Large intestine (tissue), 3 donors: ENCODE results near the gene TNPO1. TPM values are rescaled to one million over a fixed set of nuclear protein-coding genes. Genes with fewer than 3 reads are reported as not detected.
A peak's percentile ranks its signal among the peaks of the same experiment; 100 is the strongest.
"Not testable (repeated sequence)": the region's sequence is repeated elsewhere in the genome, so short reads cannot be mapped to it uniquely, and the experiment has no call there.

ENCODE experiments used
- DNase-seq, 2 donors: peaks; one replicate each; pipeline versions ENCODE4 v3.0.0 to v3.0.0-alpha.2; 2013
- H3K27ac ChIP-seq: one replicate; pipeline ENCODE4 v1.5.1; 2013; ENCODE audit warnings: low read length
- H3K27me3 ChIP-seq: 2 replicates; pipeline ENCODE4 v1.6.1; 2013; ENCODE audit warnings: low read length; ENCODE audit not compliant: control insufficient read depth, insufficient read depth
- H3K36me3 ChIP-seq: 2 replicates; pipeline ENCODE4 v1.6.1; 2013; ENCODE audit warnings: low read length; ENCODE audit not compliant: control insufficient read depth, insufficient read depth
- H3K4me1 ChIP-seq: one replicate; pipeline ENCODE4 v1.6.1; 2013; ENCODE audit warnings: low read length; ENCODE audit not compliant: control insufficient read depth, insufficient read depth
- H3K4me3 ChIP-seq: one replicate; pipeline ENCODE4 v1.5.1; 2013; ENCODE audit warnings: low read length
- H3K9me3 ChIP-seq: one replicate; pipeline ENCODE4 v1.6.1; 2013; ENCODE audit warnings: mild to moderate bottlenecking, low read depth, low read length, moderate library complexity; ENCODE audit not compliant: control insufficient read depth
- WGBS: methylation state at CpG from one replicate; pipeline ENCODE4 v1.1.5; 2013; ENCODE audit warnings: low lambda C conversion rate; ENCODE audit not compliant: insufficient coverage; 5-methylcytosine and 5-hydroxymethylcytosine counted together
- polyA plus RNA-seq: library from polyadenylated mRNA; unstranded; fragments of 120-200 nt; gene quantifications from one replicate; pipeline ENCODE4 v1.2.1, GENCODE V29; 2013

Gene TNPO1
- polyA plus RNA-seq, 1 donor, result 68.3 TPM

GRCh38 chr5:72788866-72789505 is 27.5 kb upstream of the TNPO1 start:
- no peak overlapping the region for H3K4me3 ChIP-seq
- no peaks in the 10 kb centered on the region for H3K36me3 ChIP-seq
- H3K4me1 ChIP-seq, result peaks cover 10% of the 10 kb centered on the region
- peak; percentile 56 to 76 for DNase-seq
- H3K27ac ChIP-seq, result peak overlapping the region; percentile 4
- H3K27me3 ChIP-seq, result no peaks in the 10 kb centered on the region
- H3K9me3 ChIP-seq, result no peaks in the 10 kb centered on the region
- no CpG with 5 or more reads among the region's 3 CpGs for WGBS

- Histone ChIP-seq H3K27me3 (no peaks in the 10 kb centered on the region), H3K36me3 (no peaks in the 10 kb centered on the region), H3K4me3 (no peak overlapping the region), H3K27ac (no peak overlapping the region), H3K9me3 (no peaks in the 10 kb centered on the region), H3K4me1 (peaks cover 6% of the 10 kb centered on the region)
- DNase-seq, result no peak
- WGBS, result 67% methylated on average over 1 of the region's 1 CpG
Observed at GRCh38 chr5:72790186-72790585, 26.3 kb upstream of the TNPO1 start.

GRCh38 chr5:72792662-72793061 is 23.8 kb upstream of the TNPO1 start:
- H3K4me1 ChIP-seq, H3K9me3 ChIP-seq, H3K4me3 ChIP-seq, DNase-seq, H3K27me3 ChIP-seq, H3K27ac ChIP-seq, H3K36me3 ChIP-seq: not testable (repeated sequence)
- WGBS, result no CpG with 5 or more reads among the region's 5 CpGs

- no peak overlapping the region for H3K27ac ChIP-seq
- no peak for DNase-seq
- H3K36me3 ChIP-seq, result no peaks in the 10 kb centered on the region
- H3K4me3 ChIP-seq, result no peak overlapping the region
- no peaks in the 10 kb centered on the region for H3K27me3 ChIP-seq
- WGBS, result 100% methylated on average over 1 of the region's 3 CpGs
- no peaks in the 10 kb centered on the region for H3K4me1 ChIP-seq
- H3K9me3 ChIP-seq, result no peaks in the 10 kb centered on the region
Observed at GRCh38 chr5:72796001-72796400, 20.5 kb upstream of the TNPO1 start.

- Histone ChIP-seq H3K27me3 (no peaks in the 10 kb centered on the region), H3K27ac (no peak overlapping the region), H3K4me3 (no peak overlapping the region), H3K4me1 (no peaks in the 10 kb centered on the region), H3K36me3 (no peaks in the 10 kb centered on the region), H3K9me3 (no peaks in the 10 kb centered on the region)
- WGBS, result 38% methylated on average over 1 of the region's 1 CpG
- no peak for DNase-seq
Observed at GRCh38 chr5:72799721-72800120, 16.7 kb upstream of the TNPO1 start.

GRCh38 chr5:72808637-72809036 is 7.8 kb upstream of the TNPO1 start:
- not testable (repeated sequence) for H3K27ac ChIP-seq
- WGBS, result no CpG with 5 or more reads among the region's 4 CpGs

GRCh38 chr5:72811849-72812248 is 4.6 kb upstream of the TNPO1 start:
- H3K27ac ChIP-seq, result no peak overlapping the region
- no peaks in the 10 kb centered on the region for H3K27me3 ChIP-seq
- DNase-seq, result no peak
- no peak overlapping the region for H3K4me3 ChIP-seq
- no peaks in the 10 kb centered on the region for H3K36me3 ChIP-seq
- H3K4me1 ChIP-seq, result no peaks in the 10 kb centered on the region
- no CpG with 5 or more reads among the region's 1 CpG for WGBS
- peaks cover 3% of the 10 kb centered on the region for H3K9me3 ChIP-seq

More at GRCh38 chr5:72808637-72809036, 7.8 kb upstream of the TNPO1 start:
- not testable (repeated sequence) for H3K9me3 ChIP-seq, H3K4me1 ChIP-seq, H3K4me3 ChIP-seq, H3K27me3 ChIP-seq, H3K36me3 ChIP-seq, DNase-seq

GRCh38 chr5:72812488-72812887 is 4.0 kb upstream of the TNPO1 start:
- DNase-seq, result no peak
- no peaks in the 10 kb centered on the region for H3K36me3 ChIP-seq
- no peak overlapping the region for H3K4me3 ChIP-seq
- no peaks in the 10 kb centered on the region for H3K27me3 ChIP-seq
- H3K4me1 ChIP-seq, result no peaks in the 10 kb centered on the region
- no CpG with 5 or more reads among the region's 1 CpG for WGBS
- H3K9me3 ChIP-seq, result peaks cover 3% of the 10 kb centered on the region
- H3K27ac ChIP-seq, result no peak overlapping the region

- H3K27ac ChIP-seq, result no peak overlapping the region
- H3K27me3 ChIP-seq, result no peaks in the 10 kb centered on the region
- H3K9me3 ChIP-seq, result no peaks in the 10 kb centered on the region
- peaks cover 2% of the 10 kb centered on the region for H3K4me1 ChIP-seq
- no peak for DNase-seq
- no peaks in the 10 kb centered on the region for H3K36me3 ChIP-seq
- H3K4me3 ChIP-seq, result no peak overlapping the region
Observed at GRCh38 chr5:72814104-72814503, 2.4 kb upstream of the TNPO1 start.

GRCh38 chr5:72814864-72815263 is 1.6 kb upstream of the TNPO1 start:
- Histone ChIP-seq H3K27ac (peak overlapping the region; percentile 98), H3K4me3 (no peak overlapping the region)
- 100% methylated on average over 1 of the region's 1 CpG for WGBS

GRCh38 chr5:72815580-72816283 is 729 bp upstream of the TNPO1 start:
- Histone ChIP-seq H3K9me3 (no peaks in the 10 kb centered on the region), H3K4me1 (peaks cover 2% of the 10 kb centered on the region), H3K27ac (peak overlapping the region; percentile 98), H3K27me3 (no peaks in the 10 kb centered on the region), H3K36me3 (no peaks in the 10 kb centered on the region), H3K4me3 (peak overlapping the region; percentile 92)
- DNase-seq, result peak in 1 of 2 donors; percentile 22
- no CpG with 5 or more reads among the region's 14 CpGs for WGBS

More at GRCh38 chr5:72814864-72815263, 1.6 kb upstream of the TNPO1 start:
- H3K27me3 ChIP-seq, result no peaks in the 10 kb centered on the region
- DNase-seq, result no peak
- H3K4me1 ChIP-seq, result peaks cover 2% of the 10 kb centered on the region
- H3K9me3 ChIP-seq, result no peaks in the 10 kb centered on the region
- no peaks in the 10 kb centered on the region for H3K36me3 ChIP-seq
